NCI-H345 (cell line): Measurements from ENCODE around the gene INHA.

Source experiments
- DNase-seq: peaks from one replicate; lab custom pipeline; 2025; lab: John Stamatoyannopoulos, UW

Gene INHA

GRCh38 chr2:219574484-219575311, 2.6 kb downstream of the INHA start:
- DNase-seq = peak; percentile 30

- DNase-seq = peak; percentile 55
Observed at GRCh38 chr2:219575566-219576504, 3.7 kb downstream of the INHA start.

- DNase-seq = peak; percentile 80
Observed at GRCh38 chr2:219576505-219577388, 4.6 kb downstream of the INHA start.

- no peak for DNase-seq
Observed at GRCh38 chr2:219578811-219579613, 6.9 kb downstream of the INHA start.

GRCh38 chr2:219581346-219581745, 9.2 kb downstream of the INHA start:
- DNase-seq = no peak

GRCh38 chr2:219591091-219591490, 19.0 kb downstream of the INHA start:
- DNase-seq = no peak

GRCh38 chr2:219592736-219593135, 20.6 kb downstream of the INHA start:
- no peak for DNase-seq

- DNase-seq = no peak
Observed at GRCh38 chr2:219593154-219593553, 21.0 kb downstream of the INHA start.

GRCh38 chr2:219595256-219595655, 23.1 kb downstream of the INHA start:
- no peak for DNase-seq

GRCh38 chr2:219596954-219597551, 24.9 kb downstream of the INHA start:
- DNase-seq = no peak

- peak; percentile 98 for DNase-seq
Observed at GRCh38 chr2:219597552-219598307, 25.6 kb downstream of the INHA start, which contains the start of gene STK11IP. TSS of gene STK11IP (plus strand) at chr2:219597857. CDS start at chr2:219598120, 263 bp downstream.

GRCh38 chr2:219598308-219599078, 26.4 kb downstream of the INHA start:
- DNase-seq = peak; percentile 68

- no peak for DNase-seq
Observed at GRCh38 chr2:219603771-219604170, 31.7 kb downstream of the INHA start.

GRCh38 chr2:219605607-219605954, 33.5 kb downstream of the INHA start:
- DNase-seq = no peak

- no peak for DNase-seq
Observed at GRCh38 chr2:219607931-219608330, 35.8 kb downstream of the INHA start.

GRCh38 chr2:219608399-219608964, 36.4 kb downstream of the INHA start:
- DNase-seq = no peak

GRCh38 chr2:219609149-219609750, 37.1 kb downstream of the INHA start:
- no peak for DNase-seq

GRCh38 chr2:219611306-219611705, 39.2 kb downstream of the INHA start:
- DNase-seq = no peak
